GM12878 (cell line): ENCODE results near the gene ZNF140.

ENCODE experiments used
- ATF3 ChIP-seq: IDR thresholded peaks from 2 replicates; pipeline ENCODE4 v1.6.1; 2011; ENCODE audit warnings: low read depth, mild to moderate bottlenecking, low read length, moderate library complexity, borderline replicate concordance; ENCODE audit errors: extremely low read depth
- CHD4 ChIP-seq: fragments of 200-600 bp; sonication (generic); IDR thresholded peaks from 2 replicates; pipeline ENCODE4 v1.6.1; 2016; ENCODE audit warnings: mild to moderate bottlenecking
- CTCF ChIP-seq, 3 experiments: IDR thresholded peaks in 2 of 3; conservative IDR thresholded peaks in 1 of 3; 2 replicates each; pipeline ENCODE4 v1.5.1; 2011; ENCODE audit warnings: low read depth in 3 of 3, low read length in 3 of 3, mild to moderate bottlenecking in 3 of 3, control low read depth in 2 of 3, moderate library complexity in 2 of 3, inconsistent platforms in 1 of 3, mixed read lengths in 1 of 3; ENCODE audit not compliant: control insufficient read depth in 2 of 3, insufficient read depth in 1 of 3; ENCODE audit errors: extremely low read depth in 1 of 3
- JUNB ChIP-seq: IDR thresholded peaks from 2 replicates; pipeline ENCODE4 v1.6.1; 2016; ENCODE audit warnings: antibody characterized with exemption, mild to moderate bottlenecking
- LARP7 ChIP-seq: fragments of 450-650 bp; IDR thresholded peaks from 2 replicates; pipeline ENCODE4 v1.6.1; 2017; ENCODE audit warnings: mild to moderate bottlenecking
- POLR2A ChIP-seq: IDR thresholded peaks from 2 replicates; pipeline ENCODE4 v1.6.1; 2011; ENCODE audit warnings: low read depth, mild to moderate bottlenecking, low read length
- RCOR1 ChIP-seq: conservative IDR thresholded peaks from 2 replicates; pipeline ENCODE4 v1.6.1; 2012; ENCODE audit warnings: low read depth, low read length, improper control_type of control experiment
- SMC3 ChIP-seq: IDR thresholded peaks from 2 replicates; pipeline ENCODE4 v1.6.1; 2011; ENCODE audit warnings: low read length, improper control_type of control experiment, borderline replicate concordance
- SUPT20H ChIP-seq: IDR thresholded peaks from 2 replicates; pipeline ENCODE4 v1.6.1; 2011; ENCODE audit warnings: low read depth, mild to moderate bottlenecking, low read length, moderate library complexity, borderline replicate concordance; ENCODE audit not compliant: control insufficient read depth
- YY1 ChIP-seq: IDR thresholded peaks from 2 replicates; pipeline ENCODE4 v1.6.1; 2011; ENCODE audit warnings: low read depth, mild to moderate bottlenecking, low read length
- ZNF24 ChIP-seq: fragments of 450-650 bp; IDR thresholded peaks from 2 replicates; pipeline ENCODE4 v1.6.1; 2017; ENCODE audit warnings: antibody characterized with exemption, mild to moderate bottlenecking
- TF ChIP-seq, protein P1 (sequence below): IDR thresholded peaks from 2 replicates; pipeline ENCODE4 v1.6.1; 2012; ENCODE audit warnings: mild to moderate bottlenecking, low read depth, low read length

DNA sequence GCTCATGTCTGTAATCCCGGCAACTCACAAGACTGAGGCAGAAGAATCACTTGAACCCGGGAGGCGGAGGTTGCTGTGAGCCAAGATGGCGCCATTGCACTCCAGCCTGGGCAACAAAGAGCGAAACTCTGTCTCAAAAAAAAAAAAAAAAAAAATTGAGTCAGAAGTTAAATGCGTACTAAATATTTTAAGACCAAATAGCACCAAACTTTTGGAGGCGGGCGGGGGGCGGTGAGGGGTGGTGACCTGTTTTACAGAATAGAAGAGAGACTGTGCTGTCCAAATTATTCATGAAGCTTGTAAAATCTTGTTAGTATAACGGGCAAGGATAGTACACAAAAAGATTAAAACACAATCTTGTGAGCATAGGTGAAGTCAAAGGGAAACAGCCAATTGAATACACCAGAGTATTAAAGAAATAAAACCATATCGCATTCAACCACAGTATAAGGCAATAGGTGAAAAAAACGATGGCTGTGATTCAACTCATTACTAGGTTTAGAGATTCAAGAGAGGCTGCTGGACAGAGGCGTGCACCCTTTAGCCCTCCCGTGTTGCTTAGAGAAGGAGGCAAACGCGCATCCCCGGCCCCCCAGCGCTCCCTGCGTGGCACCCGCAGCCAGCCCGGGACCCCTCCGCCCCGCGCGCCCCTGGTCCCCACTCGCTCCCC lies 48.8 kb downstream of the ZNF140 start:
- no peak for TF ChIP-seq ATF3
- no peak for TF ChIP-seq LARP7
- no peak for TF ChIP-seq RCOR1
- TF ChIP-seq CTCF (IDR thresholded peaks at IDR 0.05 in 2 of 3, conservative IDR thresholded peaks at IDR 0.05 in 1 of 3; ENCODE audit: control insufficient read depth in 2 of 3, extremely low read depth in 1 of 3, insufficient read depth in 1 of 3, low read depth in 3 of 3, low read length in 3 of 3), result no peak
- TF ChIP-seq, protein P1, sequence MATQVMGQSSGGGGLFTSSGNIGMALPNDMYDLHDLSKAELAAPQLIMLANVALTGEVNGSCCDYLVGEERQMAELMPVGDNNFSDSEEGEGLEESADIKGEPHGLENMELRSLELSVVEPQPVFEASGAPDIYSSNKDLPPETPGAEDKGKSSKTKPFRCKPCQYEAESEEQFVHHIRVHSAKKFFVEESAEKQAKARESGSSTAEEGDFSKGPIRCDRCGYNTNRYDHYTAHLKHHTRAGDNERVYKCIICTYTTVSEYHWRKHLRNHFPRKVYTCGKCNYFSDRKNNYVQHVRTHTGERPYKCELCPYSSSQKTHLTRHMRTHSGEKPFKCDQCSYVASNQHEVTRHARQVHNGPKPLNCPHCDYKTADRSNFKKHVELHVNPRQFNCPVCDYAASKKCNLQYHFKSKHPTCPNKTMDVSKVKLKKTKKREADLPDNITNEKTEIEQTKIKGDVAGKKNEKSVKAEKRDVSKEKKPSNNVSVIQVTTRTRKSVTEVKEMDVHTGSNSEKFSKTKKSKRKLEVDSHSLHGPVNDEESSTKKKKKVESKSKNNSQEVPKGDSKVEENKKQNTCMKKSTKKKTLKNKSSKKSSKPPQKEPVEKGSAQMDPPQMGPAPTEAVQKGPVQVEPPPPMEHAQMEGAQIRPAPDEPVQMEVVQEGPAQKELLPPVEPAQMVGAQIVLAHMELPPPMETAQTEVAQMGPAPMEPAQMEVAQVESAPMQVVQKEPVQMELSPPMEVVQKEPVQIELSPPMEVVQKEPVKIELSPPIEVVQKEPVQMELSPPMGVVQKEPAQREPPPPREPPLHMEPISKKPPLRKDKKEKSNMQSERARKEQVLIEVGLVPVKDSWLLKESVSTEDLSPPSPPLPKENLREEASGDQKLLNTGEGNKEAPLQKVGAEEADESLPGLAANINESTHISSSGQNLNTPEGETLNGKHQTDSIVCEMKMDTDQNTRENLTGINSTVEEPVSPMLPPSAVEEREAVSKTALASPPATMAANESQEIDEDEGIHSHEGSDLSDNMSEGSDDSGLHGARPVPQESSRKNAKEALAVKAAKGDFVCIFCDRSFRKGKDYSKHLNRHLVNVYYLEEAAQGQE, result peak; percentile 61
- no peak for TF ChIP-seq CHD4
- no peak for TF ChIP-seq SUPT20H
- no peak for TF ChIP-seq JUNB
- no peak for TF ChIP-seq POLR2A
- TF ChIP-seq YY1, result no peak
- TF ChIP-seq ZNF24, result no peak
- TF ChIP-seq SMC3, result no peak
